Stimulated activated CD4-positive, alpha-beta T cell treated with anti-CD3 and anti-CD28 coated beads, Interleukin-4, amount 100 ng/mL, for 4 hours (primary cell): ENCODE measurements around the gene FCRL2.
"Not testable (repeated sequence)": the region's sequence is repeated elsewhere in the genome, so short reads cannot be mapped to it uniquely, and the experiment has no call there.

Experiments used
- DNase-seq, 2 experiments: peaks; one replicate each; pipeline ENCODE4 v3.0.0-alpha.2; 2020

FCRL2 gene

DNA sequence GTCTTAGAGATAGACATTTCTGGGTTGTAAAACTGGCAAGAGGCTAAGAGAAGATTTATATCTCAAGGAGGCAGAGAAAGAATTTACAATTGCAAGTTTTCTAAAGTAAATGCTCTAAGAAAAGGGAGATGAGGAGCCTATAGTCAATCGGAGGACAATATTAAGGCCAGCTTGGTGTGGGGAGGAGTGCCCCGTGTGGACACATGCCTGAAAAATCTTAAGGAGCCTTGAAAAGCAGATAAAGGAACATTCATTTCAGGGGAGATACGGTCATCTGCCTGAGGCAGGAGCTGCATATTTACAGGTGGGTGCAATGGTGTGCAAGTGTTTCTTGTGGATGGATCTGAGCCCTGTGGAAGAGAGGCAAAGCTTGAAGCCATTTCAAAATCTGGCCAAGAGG is 25.6 kb downstream of the FCRL2 start:
- DNase-seq, result no peak

GRCh38 chr1:157748262-157748817 is 28.6 kb downstream of the FCRL2 start:
- DNase-seq, result no peak

GRCh38 chr1:157739229-157739901 is 37.6 kb downstream of the FCRL2 start:
- DNase-seq, result no peak

- DNase-seq, result not testable (repeated sequence)
These were observed 40.9 kb downstream of the FCRL2 start for GRCh38 chr1:157735991-157736390.

- no peak for DNase-seq
These were observed 42.6 kb downstream of the FCRL2 start for GRCh38 chr1:157734321-157734720.

DNA sequence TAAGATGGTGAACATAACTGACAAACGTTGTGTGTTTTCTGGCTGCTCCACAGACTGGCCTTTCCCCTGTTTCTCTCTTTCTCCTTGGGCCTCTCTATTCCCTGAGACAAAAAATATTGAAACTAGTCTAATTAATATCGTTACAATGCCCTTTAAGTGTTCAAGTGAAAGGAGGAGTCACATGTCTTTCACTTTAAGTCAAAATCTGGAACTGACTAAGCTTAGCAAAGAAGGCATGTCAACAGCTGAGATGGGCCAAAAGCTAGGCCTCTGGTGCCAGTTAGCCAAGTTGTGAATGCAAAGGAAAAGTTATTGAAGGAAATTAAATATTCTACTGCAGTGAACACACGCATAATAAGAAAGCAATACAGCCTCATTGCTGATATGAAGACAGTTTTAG is 44.2 kb downstream of the FCRL2 start:
- no peak for DNase-seq

DNA sequence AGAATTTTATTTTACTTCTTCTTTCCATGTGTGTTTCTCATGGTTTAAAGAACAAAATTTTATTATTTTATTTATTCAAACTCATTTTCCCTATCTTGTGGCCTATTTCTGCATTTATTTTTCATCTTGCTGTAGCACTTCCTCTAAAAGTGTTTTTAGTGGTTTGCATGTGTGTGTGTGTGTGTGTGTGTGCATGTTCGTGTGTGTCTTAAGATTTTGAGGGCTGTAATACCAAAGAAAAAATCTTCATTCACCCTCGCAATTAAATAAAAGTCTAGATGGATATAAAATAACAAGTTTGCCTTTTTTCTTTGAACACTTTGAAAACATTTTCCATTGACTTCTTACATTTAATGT is 51.7 kb downstream of the FCRL2 start:
- no peak for DNase-seq

GRCh38 chr1:157724537-157725220 is 52.3 kb downstream of the FCRL2 start:
- no peak for DNase-seq

DNA sequence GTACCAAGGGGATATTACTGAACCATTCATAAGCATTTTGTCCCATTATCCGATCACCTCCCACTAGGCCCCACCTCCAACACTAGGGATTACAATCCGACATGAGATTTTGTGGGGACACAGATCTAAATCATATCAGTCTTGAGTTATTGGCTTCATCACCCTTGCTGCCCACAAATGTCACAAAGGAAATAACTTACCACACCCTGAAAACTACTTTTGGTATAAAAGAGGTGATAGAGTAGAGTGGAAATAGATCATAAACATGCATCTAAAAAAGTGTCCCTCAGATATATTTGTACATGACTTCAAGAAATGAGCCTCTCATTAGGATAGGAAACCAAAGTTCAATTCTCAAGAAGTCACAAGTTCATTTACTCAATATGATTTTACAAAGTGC is 53.8 kb downstream of the FCRL2 start:
- no peak for DNase-seq

DNA sequence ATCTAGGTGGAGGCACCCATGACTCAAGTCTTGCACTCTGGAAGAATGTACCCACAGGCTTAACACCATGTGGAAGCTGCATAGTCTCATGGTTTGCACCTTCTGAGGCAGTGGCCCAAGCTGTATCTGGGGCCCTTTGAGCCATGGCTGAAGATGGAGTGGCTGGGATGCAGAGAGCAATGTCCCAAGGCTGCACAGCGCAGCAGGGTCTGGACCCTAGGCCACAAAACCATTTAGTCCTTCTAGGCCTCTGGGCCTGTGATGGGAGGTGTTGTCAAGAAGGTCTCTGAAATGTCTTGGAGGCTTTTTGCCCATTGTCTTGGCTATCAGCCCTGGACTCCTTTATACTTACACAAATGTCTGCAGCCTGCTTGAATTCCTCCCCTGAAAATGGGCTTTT is 54.9 kb downstream of the FCRL2 start:
- DNase-seq, result no peak

DNA sequence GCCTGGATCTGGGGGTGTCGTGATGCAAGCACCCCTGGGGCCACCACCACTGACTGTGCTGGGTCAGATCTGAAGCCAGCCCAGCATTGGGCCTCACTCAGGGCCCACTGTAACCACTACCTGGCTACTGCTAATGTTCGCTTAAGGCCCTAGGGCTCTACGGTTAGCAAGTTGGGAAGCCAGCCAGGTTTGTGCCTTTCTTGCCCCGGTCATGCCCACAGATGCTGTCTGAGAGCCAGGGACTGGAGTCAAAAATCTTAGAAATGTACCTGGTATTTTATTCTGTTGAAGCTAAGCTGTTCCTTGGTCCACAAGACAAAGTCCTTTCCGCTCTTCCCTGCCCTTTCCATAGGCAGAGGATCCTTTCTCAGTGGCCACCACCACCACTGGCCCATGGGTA is 61.2 kb downstream of the FCRL2 start:
- no peak for DNase-seq

DNA sequence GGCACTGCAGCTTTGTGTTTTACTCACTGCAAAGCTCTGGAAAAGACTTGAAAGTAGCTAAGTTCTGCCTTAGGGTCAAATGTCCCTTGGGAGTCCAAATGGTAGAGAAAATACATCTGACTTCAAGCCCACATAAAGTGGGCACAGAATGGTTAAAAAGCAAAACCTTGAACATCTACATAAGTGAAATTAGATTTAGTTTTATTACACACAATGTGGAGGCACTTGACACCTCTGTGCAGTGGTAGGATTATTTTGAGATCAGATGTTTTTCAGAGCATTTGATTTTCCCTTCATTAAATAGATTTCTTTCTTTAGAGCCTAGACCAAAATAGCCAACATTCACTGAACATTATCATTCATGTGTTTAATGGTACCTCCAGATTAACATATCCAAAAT is 65.1 kb downstream of the FCRL2 start:
- DNase-seq, result no peak

GRCh38 chr1:157704878-157705277 is 72.1 kb downstream of the FCRL2 start:
- DNase-seq, result no peak

- no peak for DNase-seq
These were observed 73.0 kb downstream of the FCRL2 start for GRCh38 chr1:157703981-157704380.

DNA sequence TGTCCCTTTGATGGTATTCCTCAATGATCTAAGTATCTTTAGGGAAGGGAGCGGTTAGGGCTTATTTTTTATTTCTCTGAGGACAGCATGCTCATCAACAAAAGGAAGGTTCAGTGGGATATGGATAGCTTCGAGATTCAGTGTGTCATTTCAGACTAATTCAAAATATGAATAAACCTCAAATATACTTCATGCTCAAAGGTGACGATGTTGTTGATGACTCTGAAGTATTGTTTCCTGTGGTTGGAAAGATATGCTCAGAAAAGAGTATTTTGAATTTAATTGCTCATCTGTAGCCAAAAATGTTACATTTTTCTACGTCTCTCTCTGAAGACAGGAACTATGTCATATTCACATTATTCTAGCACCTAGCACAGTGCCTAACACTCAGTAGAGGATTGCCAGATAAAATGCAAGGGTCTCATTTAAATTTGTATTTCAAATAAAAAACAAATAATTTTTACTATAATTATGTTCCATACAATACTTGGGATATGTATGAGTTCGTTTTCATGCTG is 74.6 kb downstream of the FCRL2 start:
- DNase-seq, result no peak

- no peak for DNase-seq
These were observed 76.2 kb downstream of the FCRL2 start, which contains the start of gene FCRL3 for GRCh38 chr1:157700732-157701131. Gene FCRL3, minus strand, starts transcription at chr1:157700769. Its CDS starts 280 bp downstream, at chr1:157700489.

DNA sequence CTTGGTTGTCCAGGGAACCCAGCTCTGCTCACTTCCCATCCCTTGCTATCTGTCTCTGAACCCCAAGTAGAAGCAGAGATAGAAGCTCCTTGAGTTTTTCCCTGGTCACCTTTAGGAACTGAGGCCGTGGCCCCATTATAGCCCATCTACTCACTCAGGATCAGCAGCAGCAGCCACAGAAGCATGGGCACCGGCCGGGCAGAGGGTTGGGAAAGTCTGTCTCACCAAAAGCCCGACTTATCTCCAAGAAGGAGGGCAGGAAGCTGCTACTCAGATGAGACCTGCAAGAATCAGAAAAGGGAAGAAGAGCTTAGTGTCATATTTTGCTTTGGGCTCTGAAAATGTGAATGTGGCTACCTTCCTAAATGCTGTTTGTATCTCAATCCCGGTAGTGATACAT is 76.6 kb downstream of the FCRL2 start:
- DNase-seq, result no peak

DNA sequence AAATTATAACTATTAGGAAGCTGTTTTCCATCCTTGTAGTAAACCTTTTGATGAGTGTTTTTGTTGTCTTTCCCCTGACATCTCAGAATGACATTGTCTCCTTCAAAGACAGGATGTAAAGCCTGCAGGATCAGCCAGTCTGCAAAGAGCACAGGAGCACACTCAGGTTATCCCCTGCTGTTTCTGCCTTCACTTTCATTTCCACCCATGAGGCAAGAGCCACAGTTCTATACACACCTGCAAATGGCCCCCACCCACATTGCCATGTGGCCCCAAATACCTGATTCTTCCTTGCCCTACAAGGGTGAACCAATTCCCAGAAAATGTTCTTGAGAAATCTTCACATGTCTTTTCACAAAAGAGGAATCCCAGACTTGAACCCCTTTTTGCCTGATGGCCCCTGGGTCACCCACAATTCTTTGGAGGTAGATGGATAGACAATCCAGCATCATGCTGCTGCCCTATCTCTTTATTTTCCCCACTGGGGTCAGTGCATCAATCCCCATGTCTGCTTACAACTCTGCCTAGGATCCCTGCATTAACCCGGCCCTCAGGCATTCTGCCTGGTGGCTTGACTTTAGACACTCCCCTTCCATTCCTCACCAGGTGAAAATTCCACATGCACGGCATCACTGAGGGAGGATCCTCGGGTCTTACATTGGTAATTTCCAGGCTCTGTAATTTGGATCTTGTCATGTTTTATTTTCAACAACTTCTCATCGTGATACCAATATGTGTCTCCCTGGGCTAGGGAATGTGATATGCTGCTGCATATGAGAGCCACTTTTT is 79.0 kb downstream of the FCRL2 start:
- no peak for DNase-seq

GRCh38 chr1:157696966-157697628 is 79.8 kb downstream of the FCRL2 start:
- no peak for DNase-seq
